ENCODE data around the gene ALPG. TPM values are rescaled to one million over a fixed set of nuclear protein-coding genes. Genes with fewer than 3 reads are reported as not detected.

The ALPG gene
- total RNA-seq, 1 experiment from 2014 or later, result not detected

GRCh38 chr2:232457121-232458011 lies 50.7 kb downstream of the ALPG start:
- no peak for DNase-seq (ENCODE audit: low spot score)

DNA sequence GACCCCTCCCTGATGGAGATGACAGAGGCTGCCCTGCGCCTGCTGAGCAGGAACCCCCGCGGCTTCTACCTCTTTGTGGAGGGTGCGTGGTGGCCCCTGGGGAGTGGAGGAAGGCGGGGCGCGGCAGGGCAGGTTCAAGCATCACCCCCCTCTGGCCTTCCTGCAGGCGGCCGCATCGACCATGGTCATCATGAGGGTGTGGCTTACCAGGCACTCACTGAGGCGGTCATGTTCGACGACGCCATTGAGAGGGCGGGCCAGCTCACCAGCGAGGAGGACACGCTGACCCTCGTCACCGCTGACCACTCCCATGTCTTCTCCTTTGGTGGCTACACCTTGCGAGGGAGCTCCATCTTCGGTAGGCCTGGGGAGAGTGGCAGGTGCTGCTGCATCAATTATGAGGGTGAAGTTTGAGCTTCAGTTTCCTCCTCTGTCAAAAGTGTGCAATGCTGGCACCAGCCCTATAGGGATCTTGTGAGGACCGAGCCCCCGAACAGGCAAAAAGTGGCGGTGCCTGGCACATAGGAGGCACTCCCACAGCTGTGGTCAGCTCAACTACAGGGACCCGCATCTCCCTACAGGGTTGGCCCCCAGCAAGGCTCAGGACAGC lies 51.5 kb downstream of the ALPG start:
- no peak for DNase-seq (ENCODE audit: low spot score)

GRCh38 chr2:232458661-232459418 lies 52.2 kb downstream of the ALPG start:
- DNase-seq (ENCODE audit: low spot score), result no peak

DNA sequence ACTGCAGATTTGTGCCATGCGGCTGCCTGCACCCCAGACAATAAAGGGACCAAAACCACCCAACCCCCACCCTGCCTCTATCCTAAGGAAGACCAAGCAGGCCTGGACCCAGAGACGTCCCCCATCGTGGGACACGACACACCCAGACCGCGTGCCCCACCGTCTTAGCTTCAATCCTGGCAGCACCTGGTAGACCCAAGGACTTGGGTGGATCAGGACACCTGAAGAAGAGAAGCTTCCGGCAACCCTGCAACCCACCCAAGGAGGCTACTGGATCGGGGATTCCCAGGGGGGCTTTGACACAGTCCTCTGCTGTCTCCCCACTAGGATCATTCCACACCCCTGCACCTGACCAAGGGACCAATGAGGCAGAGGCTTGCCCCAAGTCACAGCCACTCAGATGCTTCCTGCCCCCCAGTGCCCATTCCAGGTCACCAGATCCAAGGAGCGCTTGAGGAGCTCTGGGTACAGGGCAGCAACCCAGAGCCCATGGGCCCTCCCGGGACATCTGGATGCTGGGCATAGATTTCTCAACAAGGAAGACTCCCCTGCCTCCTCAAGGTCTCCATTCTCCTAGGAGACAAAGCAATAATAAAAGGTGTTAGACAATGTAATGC lies 52.9 kb downstream of the ALPG start:
- no peak for DNase-seq (ENCODE audit: low spot score)

GRCh38 chr2:232460171-232460570 lies 53.5 kb downstream of the ALPG start:
- DNase-seq (ENCODE audit: low spot score), result no peak

Small RNA genes within 50 kb of the gene (small RNA-seq; reads per million reads assigned to genes)
- gene AC068134.4, result not detected

Other genes with a start within 250 kb of the ALPG start
- gene ALPP, start 28.1 kb upstream of the ALPG start, total RNA-seq (2014; rRNA removed; shearing (Covaris generic)), result 0.29 and 1.1 TPM in 2 replicates
- not detected in 2 replicates for gene ALPI, start 49.3 kb downstream of the ALPG start, total RNA-seq (2014; rRNA removed; shearing (Covaris generic))
- not detected in 2 replicates for gene ECEL1, start 81.0 kb downstream of the ALPG start, total RNA-seq (2014; rRNA removed; shearing (Covaris generic))
- gene PRSS56, start 113.5 kb downstream of the ALPG start, total RNA-seq (2014; rRNA removed; shearing (Covaris generic)), result not detected in 2 replicates
- gene CHRND, start 119.3 kb downstream of the ALPG start, total RNA-seq (2014; rRNA removed; shearing (Covaris generic)), result not detected in 2 replicates
- gene CHRNG, start 132.8 kb downstream of the ALPG start, total RNA-seq (2014; rRNA removed; shearing (Covaris generic)), result not detected in 2 replicates
- 6.0 and 7.0 TPM in 2 replicates for gene TIGD1, start 143.7 kb downstream of the ALPG start, total RNA-seq (2014; rRNA removed; shearing (Covaris generic))
- 77.5 and 87.8 TPM in 2 replicates for gene EIF4E2, start 143.8 kb downstream of the ALPG start, total RNA-seq (2014; rRNA removed; shearing (Covaris generic))
- not detected in 2 replicates for gene EFHD1, start 226.8 kb downstream of the ALPG start, total RNA-seq (2014; rRNA removed; shearing (Covaris generic))

Measured in HT-29 (cell line).